D341Med (cell line): ENCODE data around the gene NTRK3.
"Not testable (repeated sequence)": the region's sequence is repeated elsewhere in the genome, so short reads cannot be mapped to it uniquely, and the experiment has no call there.

Source experiments
- DNase-seq: peaks from one replicate; pipeline ENCODE4 v3.0.0; 2012; ENCODE audit warnings: low spot score

NTRK3 gene

DNA sequence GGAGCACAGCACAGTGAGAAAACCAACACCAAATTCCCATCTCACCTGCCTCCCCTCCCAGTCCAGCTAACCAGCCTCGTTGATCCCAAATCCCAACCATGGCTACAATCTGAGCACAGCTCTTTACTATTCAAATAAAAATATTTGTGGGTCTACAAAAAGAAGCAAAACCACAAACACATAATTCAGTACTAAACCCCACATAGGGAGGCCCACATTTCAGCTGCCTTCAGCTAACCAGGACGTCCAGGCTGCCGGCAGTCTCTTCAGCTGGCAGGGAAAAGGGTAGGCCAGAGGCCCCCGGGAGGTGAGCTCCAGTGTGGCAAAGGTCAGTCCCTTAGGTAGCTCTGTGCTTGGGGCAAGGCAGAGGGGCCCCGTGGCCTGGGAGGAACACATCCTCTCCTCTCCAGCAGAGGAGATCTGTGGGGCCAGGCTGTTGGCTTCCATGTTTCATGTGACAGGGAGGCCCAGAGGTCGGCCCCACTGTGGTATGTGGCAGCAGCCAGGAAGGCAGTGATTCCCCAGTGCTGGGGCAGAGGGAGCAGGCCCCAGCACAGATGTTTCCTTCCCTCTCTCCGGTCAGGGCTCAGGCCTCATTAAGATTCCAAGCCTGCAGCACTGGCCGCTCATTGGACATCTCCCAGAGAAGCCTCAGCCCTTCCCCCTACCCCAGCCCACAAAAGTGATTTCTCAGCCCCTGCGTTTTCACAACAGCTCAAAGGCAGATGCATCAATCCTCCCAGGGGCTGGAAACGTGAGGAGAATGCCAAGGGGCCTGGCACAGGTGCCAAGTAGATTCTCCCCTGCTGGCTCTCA lies 381.4 kb downstream of the NTRK3 start:
- no peak for DNase-seq

DNA sequence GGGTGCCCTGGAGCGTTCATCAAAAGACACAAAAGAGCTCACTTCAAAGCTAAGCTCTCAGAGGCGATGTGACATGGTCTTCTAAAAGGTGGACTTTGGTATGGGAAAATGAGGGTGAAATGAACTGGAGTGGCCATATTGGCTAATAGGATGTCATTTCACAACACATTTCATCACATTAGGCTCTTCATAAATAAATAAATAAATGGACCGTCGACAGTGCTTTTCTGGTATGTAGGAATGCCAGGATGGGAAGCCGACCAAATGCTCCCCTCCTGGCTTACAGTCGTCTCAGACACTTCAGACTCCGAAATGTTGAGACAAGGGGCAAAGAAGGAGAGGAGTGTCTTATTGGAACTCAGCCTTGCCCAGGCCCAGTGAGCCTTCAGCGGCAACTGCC lies 383.0 kb downstream of the NTRK3 start:
- DNase-seq, result no peak

DNA sequence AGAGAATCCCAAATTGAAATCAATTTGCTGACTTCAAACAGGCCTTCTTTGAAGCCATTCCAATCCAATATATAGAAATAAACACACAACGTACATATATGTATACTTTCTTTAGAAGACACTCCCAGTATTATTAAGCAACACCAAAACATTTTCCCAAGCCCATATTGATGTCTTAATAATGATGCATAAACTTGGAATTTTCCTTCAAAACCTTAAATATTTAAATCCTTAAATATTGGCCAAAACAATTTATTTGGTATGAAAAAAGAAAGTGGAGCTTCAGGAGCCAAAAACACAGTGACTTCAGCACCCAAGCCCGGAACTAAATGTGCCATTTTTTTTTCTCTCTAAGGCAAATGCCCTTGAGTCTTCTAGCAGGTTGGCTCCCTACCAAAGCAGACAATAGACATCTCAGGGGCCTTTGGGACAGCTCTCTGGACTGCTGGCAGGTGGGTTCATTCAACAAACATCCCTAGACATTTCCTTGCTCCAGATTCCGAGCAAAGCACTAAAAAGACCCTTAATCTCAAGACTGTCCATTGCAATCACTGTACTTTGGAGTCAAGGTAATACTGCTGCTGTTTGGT lies 384.7 kb downstream of the NTRK3 start:
- DNase-seq, result no peak

DNA sequence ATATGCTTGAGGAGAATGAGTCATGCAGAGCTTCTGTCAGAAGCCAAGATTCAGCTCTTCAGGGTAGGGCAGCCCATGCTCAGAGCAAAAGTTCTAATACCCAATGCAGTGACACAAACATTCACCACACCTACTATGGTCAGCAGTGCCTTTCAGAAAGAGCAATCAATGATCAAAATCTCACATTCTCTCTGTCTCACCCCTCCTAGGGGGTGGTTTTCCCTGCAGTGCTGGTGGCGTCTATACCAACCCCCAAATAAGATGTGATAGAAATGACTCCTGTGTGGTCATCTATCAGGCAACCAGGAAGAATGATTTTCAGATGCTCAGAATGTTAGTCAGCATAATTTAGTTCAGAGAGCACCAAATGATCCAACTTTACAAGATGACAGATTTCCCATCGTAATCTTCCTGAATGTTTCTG lies 385.3 kb downstream of the NTRK3 start:
- DNase-seq, result no peak

DNA sequence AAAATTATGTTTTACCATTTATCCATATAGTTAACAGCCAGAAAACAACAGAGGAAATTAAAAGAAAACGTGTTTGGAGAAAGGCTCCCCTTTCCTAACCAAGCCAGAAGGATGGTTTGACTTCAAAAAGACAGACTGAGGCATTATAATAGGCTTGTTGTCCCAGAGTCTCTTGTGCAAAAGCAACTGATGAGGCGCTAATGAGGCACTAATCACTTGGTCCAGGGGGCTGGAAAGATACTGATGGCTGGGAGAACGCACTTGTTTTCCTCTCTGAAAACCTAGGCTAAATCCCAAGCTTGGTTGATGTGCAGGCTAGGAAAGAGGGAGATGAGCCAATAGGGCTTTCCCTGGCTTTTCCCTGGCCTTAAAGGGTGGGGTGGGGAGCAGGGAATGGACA lies 389.6 kb downstream of the NTRK3 start:
- DNase-seq, result no peak

DNA sequence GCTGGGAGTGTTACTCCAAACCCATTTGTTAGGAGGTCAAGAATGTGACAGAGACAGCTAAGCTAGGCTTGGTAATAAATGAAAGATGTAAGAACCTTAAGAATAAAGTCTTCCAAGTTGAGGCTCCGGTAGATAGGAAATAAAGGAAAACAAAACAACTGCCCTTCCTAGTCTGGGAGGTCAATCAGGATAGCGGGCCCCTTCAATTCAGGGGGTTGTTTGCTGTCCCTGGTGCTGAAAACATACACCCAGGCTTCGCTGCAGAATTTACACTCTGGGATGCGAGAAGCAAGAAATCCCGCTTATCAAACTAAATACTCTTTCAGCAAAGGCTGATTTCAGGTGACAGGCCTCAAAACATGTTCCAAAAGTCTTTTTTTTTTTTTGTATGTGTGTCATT lies 393.4 kb downstream of the NTRK3 start:
- DNase-seq, result no peak

DNA sequence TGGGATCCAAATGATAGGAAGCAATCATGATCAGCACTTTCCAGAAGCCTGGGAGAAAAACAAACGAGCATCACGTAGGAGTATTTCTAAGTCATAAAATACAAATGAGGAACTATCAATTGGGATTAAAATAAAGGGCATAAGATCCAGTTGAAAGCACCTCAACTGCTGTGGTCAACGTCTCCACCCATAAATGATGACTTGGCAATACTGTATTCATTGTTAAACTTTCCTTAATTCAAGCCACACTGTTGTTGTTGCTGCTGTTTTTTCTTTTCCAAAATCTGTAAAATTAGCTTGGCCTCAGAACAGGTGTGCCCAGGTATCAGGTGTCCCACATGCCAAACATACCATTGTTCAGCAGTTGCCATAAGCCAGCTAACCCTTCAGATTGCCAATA lies 395.8 kb downstream of the NTRK3 start:
- no peak for DNase-seq

DNA sequence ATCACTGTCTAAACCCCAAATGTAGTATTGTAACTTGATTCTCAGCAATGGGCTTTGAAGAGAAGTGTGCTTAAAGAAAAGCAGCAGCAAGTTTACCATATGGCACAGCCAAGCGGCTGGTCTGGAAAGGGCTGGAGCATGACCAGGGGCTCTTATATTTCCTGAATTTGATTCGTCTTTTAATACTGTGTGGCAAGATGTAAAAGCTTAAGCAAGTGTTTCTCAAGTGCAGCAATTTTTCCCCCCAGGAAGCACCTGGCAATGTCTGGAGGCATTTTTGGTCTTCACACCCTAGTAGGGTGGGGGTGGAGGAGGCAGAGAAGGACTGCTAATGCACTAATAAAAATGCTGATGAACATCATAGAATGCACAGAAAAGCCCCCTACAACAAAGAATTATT lies 397.9 kb downstream of the NTRK3 start:
- no peak for DNase-seq

DNA sequence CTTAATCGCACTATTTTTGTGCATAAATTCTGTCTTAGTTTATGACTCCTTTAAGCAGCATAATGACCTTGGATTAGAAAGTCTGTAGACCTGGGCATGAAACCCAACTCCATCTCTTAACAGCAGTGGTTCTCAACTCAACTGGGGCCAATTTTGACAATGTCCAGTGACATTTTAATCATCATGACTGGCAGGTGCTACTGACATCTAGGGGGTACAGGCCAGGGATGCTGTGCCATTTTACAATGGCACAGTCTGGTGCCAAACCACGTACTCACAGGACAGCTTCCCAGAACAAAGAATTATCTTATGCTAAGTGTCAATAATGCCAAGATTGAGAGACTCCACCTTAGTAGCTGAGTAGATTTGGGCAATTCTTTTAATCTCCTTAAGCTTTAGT lies 405.0 kb downstream of the NTRK3 start:
- no peak for DNase-seq

DNA sequence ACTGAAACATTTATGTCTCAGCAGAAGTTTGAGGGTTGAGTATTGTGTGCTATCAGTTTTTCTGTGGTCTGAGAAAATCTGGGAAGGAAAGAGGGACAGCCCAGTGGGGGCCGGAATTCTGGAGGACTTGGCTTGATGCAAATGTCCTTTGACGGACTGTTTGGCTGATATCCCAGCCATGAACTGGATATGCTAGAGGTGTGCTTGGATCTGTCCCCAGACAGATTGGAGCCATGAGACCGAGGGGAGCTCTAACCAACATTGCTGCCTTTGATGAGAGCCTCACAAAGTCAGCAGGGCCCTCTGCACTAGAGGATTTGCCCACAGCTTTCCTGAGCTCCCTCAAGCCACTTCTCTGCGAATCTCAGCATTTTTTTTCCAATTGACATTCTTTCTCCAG lies 405.6 kb downstream of the NTRK3 start:
- DNase-seq, result no peak

DNA sequence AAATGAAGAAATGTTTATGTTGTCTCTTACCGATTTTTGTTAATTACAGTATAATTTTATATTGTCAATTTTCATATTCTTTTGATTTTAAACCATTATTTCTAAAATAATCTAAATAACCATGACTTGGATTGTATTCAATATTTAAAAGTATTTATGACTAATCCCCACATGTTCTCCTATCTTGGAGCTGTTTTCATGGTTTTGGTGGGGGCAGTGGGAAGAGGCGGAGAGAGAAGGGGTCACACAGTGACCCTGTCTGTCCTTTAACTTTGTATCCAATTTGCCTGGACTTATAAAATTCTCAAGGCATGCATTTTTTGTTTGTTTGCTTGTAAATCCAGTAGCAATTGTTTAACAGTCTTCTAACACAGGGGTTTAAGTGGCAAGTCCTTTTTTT lies 407.4 kb downstream of the NTRK3 start:
- DNase-seq, result no peak

DNA sequence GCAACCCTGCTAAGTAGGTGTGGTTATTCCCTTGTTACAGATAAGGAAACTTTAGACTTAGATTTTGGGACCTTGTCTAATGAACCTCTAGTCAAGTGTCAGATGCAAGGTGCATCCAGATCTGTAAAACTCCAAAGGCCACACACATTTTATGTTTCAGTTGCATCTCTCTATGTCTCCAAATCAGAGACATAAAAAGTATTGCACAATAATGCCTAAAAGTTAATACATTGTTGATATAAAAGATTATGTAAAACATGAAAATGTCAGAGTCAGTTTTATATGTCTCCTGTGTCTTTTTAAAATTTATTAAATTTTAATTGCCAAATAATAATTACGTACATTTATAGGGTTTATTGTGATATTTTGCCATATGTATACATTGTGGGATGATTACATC lies 408.5 kb downstream of the NTRK3 start:
- no peak for DNase-seq

DNA sequence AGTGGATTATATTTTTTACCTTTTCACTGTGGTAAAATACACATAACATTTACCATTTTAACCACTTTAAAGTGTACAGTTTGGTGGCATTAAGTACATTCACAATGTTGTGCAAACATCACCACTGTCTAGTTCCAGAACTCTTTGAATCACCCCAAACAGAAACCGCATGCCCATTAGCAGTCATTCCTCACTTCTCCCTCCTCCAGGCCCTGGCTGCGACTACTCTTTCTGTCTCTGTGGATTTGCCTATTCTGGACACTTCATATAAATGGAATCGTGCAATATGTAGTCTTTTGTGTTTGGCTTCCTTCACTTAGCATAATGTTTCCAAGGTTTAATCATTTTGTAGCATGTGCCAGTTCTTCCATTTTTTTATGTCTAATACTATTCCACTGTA lies 409.8 kb downstream of the NTRK3 start:
- DNase-seq, result no peak

DNA sequence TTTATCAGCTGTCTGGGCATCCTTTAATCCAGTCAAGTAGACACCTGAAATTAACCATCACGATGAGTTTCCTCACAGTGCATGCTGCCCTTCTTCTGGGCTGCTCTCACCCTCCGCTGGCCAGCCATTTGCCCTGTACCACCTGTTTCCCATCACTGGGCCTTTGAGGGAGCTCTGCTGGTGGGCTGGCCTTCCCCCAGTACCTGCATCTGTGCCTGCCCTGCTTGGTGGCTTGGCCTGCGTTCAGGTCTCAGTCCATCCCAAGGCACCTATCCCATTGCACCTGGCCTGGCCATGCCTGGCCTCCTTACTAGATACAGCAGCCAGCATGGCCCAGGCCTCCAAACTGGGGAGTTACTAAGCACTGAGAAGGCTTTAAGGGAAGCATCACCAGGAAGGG lies 413.2 kb downstream of the NTRK3 start:
- no peak for DNase-seq

DNA sequence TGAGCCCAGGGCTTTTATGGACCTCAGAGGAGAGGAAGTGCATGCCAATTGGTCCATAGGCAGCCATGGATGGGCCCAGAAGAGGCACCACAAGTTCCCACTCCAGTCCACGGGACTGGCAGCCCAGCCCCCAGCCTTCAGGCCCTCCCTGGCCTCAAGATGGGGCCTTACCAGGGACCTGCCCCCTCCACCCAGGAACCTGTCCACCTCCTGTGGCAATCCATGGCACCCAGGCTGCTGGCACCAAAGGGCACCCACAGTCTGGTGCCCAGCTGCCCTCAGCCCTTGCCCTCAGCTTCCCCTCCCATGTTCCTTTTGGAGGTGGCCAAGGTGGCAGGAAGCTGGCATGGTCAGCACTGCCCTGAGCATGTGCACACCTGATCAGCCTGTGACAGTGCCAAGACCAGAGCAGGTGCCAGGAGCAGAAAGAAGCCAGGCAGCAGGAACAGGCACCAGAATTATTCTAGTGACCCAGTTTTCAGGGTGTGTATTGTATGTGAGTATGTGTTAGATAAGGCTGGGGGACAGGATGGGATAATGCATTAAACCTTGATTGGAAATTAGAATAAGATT lies 415.0 kb downstream of the NTRK3 start:
- no peak for DNase-seq

DNA sequence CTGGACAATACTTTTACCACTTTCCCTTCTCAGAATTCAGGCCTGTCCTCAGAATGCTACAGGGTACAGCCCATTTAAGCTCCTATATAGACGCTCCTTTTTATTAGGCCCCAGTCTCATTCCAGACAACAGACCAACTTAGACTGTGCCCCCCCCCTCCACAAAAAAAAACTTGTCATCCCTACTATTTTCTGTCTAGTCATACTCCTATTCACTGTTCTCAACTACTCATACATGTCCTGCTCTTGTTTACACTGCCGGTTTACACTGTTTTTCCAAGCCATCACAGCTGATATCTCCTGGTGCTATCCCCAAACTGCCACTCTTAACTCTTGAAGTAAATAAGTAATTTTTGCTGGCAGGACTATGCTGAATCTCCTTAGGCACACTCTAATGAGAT lies 420.7 kb downstream of the NTRK3 start:
- not testable (repeated sequence) for DNase-seq

DNA sequence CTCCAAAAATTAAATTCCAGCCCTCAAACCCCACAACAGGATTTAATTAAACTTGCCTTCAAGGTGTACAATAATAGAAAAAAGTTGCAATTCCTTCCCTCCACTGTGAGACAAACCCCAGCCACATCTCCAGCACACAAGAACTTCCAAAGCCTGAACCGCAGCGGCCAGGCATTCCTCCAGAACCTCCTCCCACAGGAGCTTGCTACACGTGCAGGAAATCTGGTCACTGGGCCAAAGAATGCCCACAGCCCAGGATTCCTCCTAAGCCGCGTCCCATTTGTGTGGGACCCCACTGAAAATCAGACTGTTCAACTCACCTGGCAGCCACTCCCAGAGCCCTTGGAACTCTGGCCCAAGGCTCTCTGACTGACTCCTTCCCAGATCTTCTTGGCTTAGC lies 423.2 kb downstream of the NTRK3 start:
- DNase-seq, result not testable (repeated sequence)

DNA sequence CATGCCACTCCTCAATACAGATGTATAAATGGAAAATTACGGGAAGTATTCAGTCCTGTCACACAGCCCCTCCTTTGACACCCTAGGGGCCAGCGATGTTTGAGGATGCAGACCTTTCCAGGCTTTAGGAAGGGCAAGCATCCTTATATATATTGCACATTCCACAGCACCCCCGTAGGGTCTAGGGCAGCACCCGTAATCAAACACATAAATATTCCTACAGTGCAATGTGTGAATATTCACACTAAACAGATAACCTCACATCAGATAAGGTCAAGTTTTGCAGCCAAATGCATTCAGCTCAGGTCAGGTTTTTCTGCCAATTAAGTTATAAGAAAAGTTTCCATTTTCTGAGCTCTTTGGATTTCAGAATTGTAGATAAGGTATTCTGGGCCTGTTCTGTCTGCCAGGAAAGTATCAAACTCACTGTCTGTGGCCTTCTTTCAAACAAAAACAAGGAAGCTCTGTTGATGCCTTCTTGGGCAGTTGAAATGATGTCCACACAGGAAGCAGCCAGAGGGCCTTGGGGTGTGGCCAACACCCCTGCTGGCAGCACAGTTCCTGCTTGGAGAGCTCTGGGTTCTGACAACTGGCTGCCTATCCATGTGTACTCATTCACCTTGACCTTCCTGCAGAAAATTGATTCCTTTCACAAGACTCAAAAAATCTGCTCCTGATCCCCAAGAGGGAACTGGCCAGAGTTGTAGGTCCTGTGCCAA lies 427.0 kb downstream of the NTRK3 start:
- no peak for DNase-seq

DNA sequence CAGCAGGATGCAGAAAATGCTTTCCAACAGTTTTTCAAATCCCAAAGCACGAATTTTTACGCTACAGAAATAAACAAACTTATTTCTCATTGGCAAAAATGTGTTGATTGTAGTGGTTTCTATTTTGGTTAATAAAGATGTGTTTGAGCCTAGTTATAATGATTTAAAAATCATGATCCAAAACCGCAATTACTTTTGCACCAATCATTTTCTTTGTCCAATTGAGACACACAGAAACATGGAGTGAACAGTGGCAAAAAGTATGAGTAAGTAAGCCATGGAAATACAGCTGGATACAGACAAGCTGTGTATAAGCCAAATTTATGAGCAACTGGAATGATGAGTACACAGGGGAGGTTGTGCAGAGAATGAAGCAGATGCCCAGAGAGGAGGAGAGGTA lies 427.9 kb downstream of the NTRK3 start:
- no peak for DNase-seq

DNA sequence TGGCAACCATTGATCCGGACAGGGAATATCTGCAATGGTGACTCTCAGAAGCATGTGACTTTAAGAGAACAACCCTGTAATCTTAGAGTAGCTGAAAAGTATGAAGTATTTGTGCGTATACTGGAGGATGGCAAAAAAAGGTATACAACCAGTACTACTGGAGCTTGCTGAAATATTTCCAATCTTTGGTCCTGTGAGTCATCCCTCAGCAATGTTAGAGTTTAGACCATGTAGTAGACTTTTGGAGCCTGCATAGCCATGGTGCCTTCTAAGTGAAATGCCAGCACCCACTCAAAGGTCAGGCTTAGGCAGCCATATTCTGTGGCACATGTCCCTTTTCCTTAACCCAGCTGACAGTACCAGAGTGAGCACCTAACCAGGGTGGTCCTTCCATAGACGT lies 429.4 kb downstream of the NTRK3 start:
- no peak for DNase-seq

DNA sequence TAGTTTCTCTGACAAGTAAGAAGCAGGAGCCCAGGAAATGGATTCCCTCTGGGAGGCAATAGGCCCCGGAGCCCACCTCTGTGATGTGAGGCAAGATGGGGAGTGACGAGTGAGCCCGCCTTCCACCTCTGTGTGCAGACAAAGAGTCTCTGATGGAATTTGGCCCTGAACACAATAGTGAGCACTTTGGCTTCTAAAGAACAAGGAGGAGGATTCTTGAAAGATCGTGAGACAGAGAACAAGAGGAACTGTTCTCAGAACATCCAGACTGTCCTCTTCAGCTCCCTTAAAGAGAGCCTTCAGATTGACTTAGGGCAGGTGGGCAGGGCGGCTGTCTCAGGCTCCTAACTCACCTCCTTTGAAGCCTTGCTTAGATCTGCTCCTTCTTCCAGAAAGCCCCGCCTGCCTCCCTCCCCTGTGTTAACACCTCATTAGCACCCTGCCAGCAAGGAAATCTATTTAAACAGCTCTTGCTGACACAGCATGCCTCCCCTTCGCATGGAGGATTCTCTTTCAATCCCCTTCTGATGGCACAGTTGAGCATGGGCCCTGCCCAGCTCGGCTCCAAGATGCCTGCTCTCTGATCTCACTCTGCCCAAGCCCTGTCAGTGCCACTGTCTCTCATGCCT lies 430.3 kb downstream of the NTRK3 start:
- no peak for DNase-seq

DNA sequence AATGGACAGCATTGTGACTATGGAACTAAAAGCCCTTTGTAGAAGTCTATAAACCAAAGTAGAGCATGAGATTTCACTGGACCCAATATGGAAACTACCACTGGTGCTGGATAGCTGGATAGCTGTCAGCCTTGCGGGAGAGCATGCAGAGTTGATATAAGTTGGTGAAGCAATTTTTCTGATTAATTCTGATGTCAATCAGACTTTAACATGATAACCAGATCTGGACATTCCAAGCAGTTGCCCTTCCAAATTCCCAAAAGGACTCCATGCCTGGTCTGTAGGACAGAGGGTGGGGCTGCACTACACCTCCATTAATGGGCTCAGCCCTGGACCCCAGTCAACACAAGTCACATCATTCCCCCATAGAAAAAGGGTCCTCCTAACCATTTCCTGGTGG lies 437.8 kb downstream of the NTRK3 start:
- DNase-seq, result no peak

DNA sequence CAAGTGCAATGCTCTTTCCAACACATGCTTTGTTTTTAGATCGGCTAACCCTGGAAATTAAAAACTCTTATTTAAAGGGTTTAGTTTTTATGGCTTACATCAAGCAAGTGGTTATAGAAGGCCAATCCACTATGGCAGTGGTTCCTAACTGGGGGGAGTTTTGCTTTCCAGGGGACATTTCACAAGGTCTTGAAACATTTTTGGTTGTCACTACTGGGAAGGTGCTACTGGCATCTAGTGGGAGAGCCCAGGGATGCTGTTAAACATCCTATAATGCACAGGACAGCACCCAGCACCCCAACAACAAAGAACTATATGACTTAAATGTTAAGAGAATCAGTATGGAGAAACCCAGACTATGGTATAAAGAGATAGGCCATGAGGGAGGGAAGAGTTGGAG lies 439.0 kb downstream of the NTRK3 start:
- no peak for DNase-seq
